ENCODE data around the gene TFIP11. TPM values are rescaled to one million over a fixed set of nuclear protein-coding genes. Genes with fewer than 3 reads are reported as not detected.

Gene TFIP11
- total RNA-seq, 1 experiment from 2014 or later, result 39.8 TPM

GRCh38 chr22:26479792-26480610 is 32.3 kb downstream of the TFIP11 start:
- intact Hi-C loops (cut with micrococcal nuclease; ENCODE audit: unreplicated experiment), result no loop called here
- H3K4me1 Mint-ChIP-seq (ENCODE audit: low read depth, unreplicated experiment), result peaks cover 47% of the 10 kb centered on the region
- CTCF ChIA-PET, result no interaction called here
- H3K9me3 Mint-ChIP-seq (ENCODE audit: low read depth, unreplicated experiment), result no peaks in the 10 kb centered on the region
- no peaks in the 10 kb centered on the region for H3K27me3 Mint-ChIP-seq (ENCODE audit: unreplicated experiment)
- no peak for TF ChIP-seq CTCF (IDR thresholded peaks at IDR 0.05; ENCODE audit: unreplicated experiment)
- peaks cover 58% of the 10 kb centered on the region for H3K36me3 Mint-ChIP-seq (ENCODE audit: insufficient read depth, unreplicated experiment)
- H3K27ac Mint-ChIP-seq (ENCODE audit: unreplicated experiment), result peak overlapping the region; percentile 83
- DNase-seq, result no peak
- H3K4me3 Mint-ChIP-seq (ENCODE audit: low read depth, unreplicated experiment), result peak overlapping the region; percentile 64
- no TSS peak for BruUV-seq (replicated peaks)

- H3K27me3 Mint-ChIP-seq (ENCODE audit: unreplicated experiment), result no peaks in the 10 kb centered on the region
- intact Hi-C loops (cut with micrococcal nuclease; ENCODE audit: unreplicated experiment), result no loop called here
- TF ChIP-seq CTCF (IDR thresholded peaks at IDR 0.05; ENCODE audit: unreplicated experiment), result no peak
- H3K36me3 Mint-ChIP-seq (ENCODE audit: insufficient read depth, unreplicated experiment), result peaks cover 55% of the 10 kb centered on the region
- CTCF ChIA-PET, result interaction anchor here (0.6 kb wide), 3 partner anchors 37 to 969 kb away, joined by 3 to 4 read pairs (median 4); no protein-coding TSS in a partner anchor
- H3K4me3 Mint-ChIP-seq (ENCODE audit: low read depth, unreplicated experiment), result peak overlapping the region; percentile 64
- peaks cover 52% of the 10 kb centered on the region for H3K4me1 Mint-ChIP-seq (ENCODE audit: low read depth, unreplicated experiment)
- no peaks in the 10 kb centered on the region for H3K9me3 Mint-ChIP-seq (ENCODE audit: low read depth, unreplicated experiment)
- no TSS peak for BruUV-seq (replicated peaks)
- DNase-seq, result no peak
- peak overlapping the region; percentile 83 for H3K27ac Mint-ChIP-seq (ENCODE audit: unreplicated experiment)
These were observed 33.1 kb downstream of the TFIP11 start for GRCh38 chr22:26479043-26479791.

DNA sequence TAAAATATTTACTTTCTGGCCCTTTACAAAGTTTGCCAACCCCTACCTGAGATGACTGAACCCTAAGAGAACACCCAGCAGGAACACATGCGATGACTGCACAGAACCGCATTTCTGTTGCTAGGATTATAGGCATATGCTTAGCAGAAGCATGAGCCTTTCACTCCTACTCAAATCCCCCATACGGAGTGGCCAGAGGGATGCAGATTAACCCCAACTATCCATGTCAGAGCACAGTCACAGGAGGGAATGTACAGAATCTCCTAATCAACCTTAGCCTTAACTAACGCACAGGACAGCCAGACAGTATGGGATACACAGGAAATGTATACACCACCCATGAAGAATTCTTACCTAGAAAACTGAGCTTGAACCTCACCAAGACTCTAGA is 34.9 kb downstream of the TFIP11 start:
- Mint-ChIP-seq H3K27ac (ENCODE audit: unreplicated experiment) (peak overlapping the region; percentile 41), H3K9me3 (ENCODE audit: low read depth, unreplicated experiment) (no peaks in the 10 kb centered on the region), H3K27me3 (ENCODE audit: unreplicated experiment) (no peaks in the 10 kb centered on the region), H3K36me3 (ENCODE audit: insufficient read depth, unreplicated experiment) (peaks cover 44% of the 10 kb centered on the region), H3K4me1 (ENCODE audit: low read depth, unreplicated experiment) (peaks cover 60% of the 10 kb centered on the region), H3K4me3 (ENCODE audit: low read depth, unreplicated experiment) (no peak overlapping the region)
- BruUV-seq (replicated peaks), result no TSS peak
- no peak for DNase-seq
- TF ChIP-seq CTCF (IDR thresholded peaks at IDR 0.05; ENCODE audit: unreplicated experiment), result no peak
- intact Hi-C loops (cut with micrococcal nuclease; ENCODE audit: unreplicated experiment), result no loop called here
- CTCF ChIA-PET, result interaction anchor here (0.5 kb wide), 1 partner anchor 16 kb away, joined by 6 read pairs; no protein-coding TSS in a partner anchor

DNA sequence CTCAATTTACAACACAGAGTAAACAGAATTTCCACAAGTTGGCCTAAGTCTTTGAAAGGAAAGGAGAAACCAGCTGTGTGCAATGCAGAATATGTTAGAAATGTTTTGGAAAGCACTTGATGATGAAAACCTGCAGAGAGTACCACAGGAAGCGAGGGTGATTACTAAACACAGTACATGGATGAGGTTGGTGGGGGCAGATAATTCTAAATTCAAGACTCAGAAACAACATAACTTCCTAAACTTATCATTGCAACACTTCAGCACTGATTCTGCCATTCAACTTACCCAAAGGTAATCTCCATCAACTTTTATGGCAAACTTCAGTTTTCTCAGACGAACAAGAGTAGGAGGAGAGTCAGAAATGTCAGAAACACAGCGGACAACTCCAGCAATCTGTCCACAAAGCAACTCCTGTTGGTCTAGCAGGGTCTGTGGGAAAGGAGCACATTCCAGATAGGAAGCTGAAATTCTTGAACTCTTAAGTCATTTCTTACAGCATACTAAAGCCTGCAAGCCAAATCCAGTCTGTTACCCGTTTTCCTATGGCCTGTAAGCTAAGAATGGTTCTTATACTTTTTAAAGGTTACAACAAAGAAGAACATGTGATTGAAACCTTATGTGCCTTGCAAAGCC is 35.5 kb downstream of the TFIP11 start:
- Mint-ChIP-seq H3K36me3 (ENCODE audit: insufficient read depth, unreplicated experiment) (peaks cover 48% of the 10 kb centered on the region), H3K27ac (ENCODE audit: unreplicated experiment) (peak overlapping the region; percentile 41), H3K27me3 (ENCODE audit: unreplicated experiment) (no peaks in the 10 kb centered on the region), H3K9me3 (ENCODE audit: low read depth, unreplicated experiment) (no peaks in the 10 kb centered on the region), H3K4me1 (ENCODE audit: low read depth, unreplicated experiment) (peaks cover 60% of the 10 kb centered on the region), H3K4me3 (ENCODE audit: low read depth, unreplicated experiment) (no peak overlapping the region)
- intact Hi-C loops (cut with micrococcal nuclease; ENCODE audit: unreplicated experiment), result no loop called here
- BruUV-seq (replicated peaks), result no TSS peak
- TF ChIP-seq CTCF (IDR thresholded peaks at IDR 0.05; ENCODE audit: unreplicated experiment), result no peak
- DNase-seq, result no peak
- CTCF ChIA-PET, result no interaction called here
